Common myeloid progenitor, CD34-positive (primary cell): ENCODE results near the gene PAXX.

ENCODE experiments used
- CTCF ChIA-PET: fragments of 350-600 bp; sonication (Branson Sonifier 250); formaldehyde crosslinking; loops from one replicate; lab custom pipeline; 2021; ENCODE audit warnings: antibody characterized with exemption; lab: Charles Lee
- POLR2A ChIA-PET: fragments of 350-600 bp; sonication (Branson Sonifier 250); formaldehyde crosslinking; loops from one replicate; lab custom pipeline; 2021; ENCODE audit warnings: antibody characterized with exemption; lab: Charles Lee
- DNase-seq, 3 donors: peaks; one replicate each; pipeline versions ENCODE4 v3.0.0 to v3.0.0-alpha.2; 2013
- H3K27ac ChIP-seq, 2 experiments: 1 replicate in 1 of 2; 2 replicates in 1 of 2; pipeline ENCODE4 v1.7.0; 2013; ENCODE audit warnings: inconsistent platforms in 2 of 2, low read length in 2 of 2, mild to moderate bottlenecking in 2 of 2, low read depth in 1 of 2, moderate library complexity in 1 of 2; ENCODE audit not compliant: severe bottlenecking in 2 of 2, insufficient read depth in 1 of 2, poor library complexity in 1 of 2
- H3K27me3 ChIP-seq, 5 experiments: replicated peaks in 2 of 5; 1 replicate in 3 of 5; 2 replicates in 2 of 5; pipeline versions ENCODE4 v1.6.1 to v1.7.0; 2013; ENCODE audit warnings: low read length in 4 of 5, mild to moderate bottlenecking in 2 of 5, moderate library complexity in 2 of 5, inconsistent platforms in 1 of 5; ENCODE audit not compliant: insufficient read depth in 5 of 5, control insufficient read depth in 4 of 5
- H3K36me3 ChIP-seq, 4 experiments: 1 replicate in 2 of 4; 2 replicates in 2 of 4; pipeline versions ENCODE4 v1.6.1 to v1.7.0; 2013; ENCODE audit warnings: low read length in 3 of 4, control low read depth in 1 of 4, mild to moderate bottlenecking in 1 of 4; ENCODE audit not compliant: control insufficient read depth in 4 of 4, insufficient read depth in 4 of 4
- H3K4me1 ChIP-seq, 4 experiments: 1 replicate in 3 of 4; 2 replicates in 1 of 4; pipeline versions ENCODE4 v1.6.1 to v1.7.1; 2013; ENCODE audit warnings: low read length in 3 of 4, mild to moderate bottlenecking in 3 of 4, control low read depth in 1 of 4, inconsistent platforms in 1 of 4, moderate library complexity in 1 of 4; ENCODE audit not compliant: control insufficient read depth in 4 of 4, insufficient read depth in 4 of 4; ENCODE audit errors: control extremely low read depth in 1 of 4
- H3K4me3 ChIP-seq, 7 experiments: 1 replicate in 4 of 7; 2 replicates in 3 of 7; pipeline versions ENCODE4 v1.5.1 to v1.7.0; 2013; ENCODE audit warnings: mild to moderate bottlenecking in 7 of 7, low read length in 6 of 7, moderate library complexity in 6 of 7, inconsistent platforms in 2 of 7, low read depth in 2 of 7, control low read depth in 1 of 7; ENCODE audit not compliant: insufficient read depth in 4 of 7, control insufficient read depth in 1 of 7; ENCODE audit errors: extremely low read depth in 1 of 7
- H3K9me3 ChIP-seq, 5 experiments: 1 replicate in 4 of 5; 2 replicates in 1 of 5; pipeline versions ENCODE4 v1.6.1 to v1.7.1; 2013; ENCODE audit warnings: low read length in 4 of 5, mild to moderate bottlenecking in 2 of 5, inconsistent platforms in 1 of 5, low read depth in 1 of 5, moderate library complexity in 1 of 5; ENCODE audit not compliant: control insufficient read depth in 4 of 5, insufficient read depth in 2 of 5; ENCODE audit errors: control extremely low read depth in 1 of 5
- WGBS: methylation state at CpG from one replicate; pipeline ENCODE4 v1.1.5; 2013; ENCODE audit not compliant: insufficient coverage; 5-methylcytosine and 5-hydroxymethylcytosine counted together

PAXX gene

DNA sequence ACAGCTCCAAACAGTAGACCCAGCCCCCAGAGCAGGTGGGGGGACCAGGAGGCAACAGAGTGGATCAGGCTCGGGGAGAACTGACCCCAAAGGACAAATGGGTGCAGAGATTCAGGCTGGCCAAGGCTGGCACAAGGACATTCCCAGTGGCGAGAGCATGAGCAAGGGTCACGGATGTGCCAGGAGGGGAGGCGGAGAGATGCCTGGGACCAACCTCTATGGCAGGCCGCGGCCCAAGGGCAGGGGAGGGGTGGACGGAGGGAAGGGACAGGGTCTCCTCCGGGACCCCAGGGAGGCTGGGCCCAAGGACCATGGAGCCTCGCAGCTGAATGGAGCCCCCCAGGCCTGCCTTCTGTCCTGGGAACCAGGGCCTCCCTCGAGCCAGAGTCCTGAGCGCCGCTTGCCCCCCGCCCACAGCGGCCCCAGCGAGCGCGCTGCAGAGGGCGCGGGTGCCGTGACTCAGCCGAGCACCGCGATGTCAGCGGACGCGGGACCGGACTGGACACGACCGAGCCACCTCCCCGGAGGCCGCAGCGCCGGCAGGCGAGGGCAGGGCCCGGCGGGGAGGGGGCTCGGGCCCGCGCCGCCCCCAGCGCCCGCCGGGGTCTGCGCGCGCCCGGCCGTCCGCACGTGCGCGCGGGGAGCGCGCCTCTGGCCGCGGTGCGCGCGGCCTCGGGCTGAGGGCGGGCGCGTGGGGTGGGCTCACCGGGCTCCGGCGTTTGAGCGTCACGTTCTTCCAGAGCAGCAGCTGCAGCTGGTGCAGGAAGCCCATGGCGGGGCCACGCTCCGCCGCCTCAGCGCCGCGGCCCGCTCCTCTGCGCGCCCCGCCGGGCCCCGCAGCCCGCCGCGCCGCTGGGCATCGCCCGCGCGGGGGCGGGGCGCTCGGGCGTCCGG lies 35.4 kb downstream of the PAXX start, which contains the start of gene ABCA2:
TSS of gene ABCA2 (minus strand) at position 869 of the 894 bp plus-strand sequence. CDS start at position 772, 97 bp downstream.
- peak within 1 kb of the TSS; percentile 54 to 87 for H3K27ac ChIP-seq
- POLR2A ChIA-PET = no interaction called here
- peak within 1 kb of the TSS; percentile 51 to 83 (median 73) for H3K4me3 ChIP-seq
- CTCF ChIA-PET = interaction anchor here (0.6 to 11.1 kb wide), 14 partner anchors 10 to 84 kb away, joined by 3 to 109 read pairs (median 4); partner anchors contain the start of genes CLIC3, NPDC1, PAXX and SAPCD2
- no peak for DNase-seq
- peaks cover 0 to 15% (median 3%) of the 10 kb centered on the region in 4 experiments for H3K36me3 ChIP-seq
- no peaks in the 10 kb centered on the region for H3K9me3 ChIP-seq
- peaks cover 0 to 71% (median 66%) of the 10 kb centered on the region in 4 experiments for H3K4me1 ChIP-seq
- H3K27me3 ChIP-seq = no peaks in the 10 kb centered on the region
- 6% methylated on average over 81 of the region's 95 CpGs for WGBS

DNA sequence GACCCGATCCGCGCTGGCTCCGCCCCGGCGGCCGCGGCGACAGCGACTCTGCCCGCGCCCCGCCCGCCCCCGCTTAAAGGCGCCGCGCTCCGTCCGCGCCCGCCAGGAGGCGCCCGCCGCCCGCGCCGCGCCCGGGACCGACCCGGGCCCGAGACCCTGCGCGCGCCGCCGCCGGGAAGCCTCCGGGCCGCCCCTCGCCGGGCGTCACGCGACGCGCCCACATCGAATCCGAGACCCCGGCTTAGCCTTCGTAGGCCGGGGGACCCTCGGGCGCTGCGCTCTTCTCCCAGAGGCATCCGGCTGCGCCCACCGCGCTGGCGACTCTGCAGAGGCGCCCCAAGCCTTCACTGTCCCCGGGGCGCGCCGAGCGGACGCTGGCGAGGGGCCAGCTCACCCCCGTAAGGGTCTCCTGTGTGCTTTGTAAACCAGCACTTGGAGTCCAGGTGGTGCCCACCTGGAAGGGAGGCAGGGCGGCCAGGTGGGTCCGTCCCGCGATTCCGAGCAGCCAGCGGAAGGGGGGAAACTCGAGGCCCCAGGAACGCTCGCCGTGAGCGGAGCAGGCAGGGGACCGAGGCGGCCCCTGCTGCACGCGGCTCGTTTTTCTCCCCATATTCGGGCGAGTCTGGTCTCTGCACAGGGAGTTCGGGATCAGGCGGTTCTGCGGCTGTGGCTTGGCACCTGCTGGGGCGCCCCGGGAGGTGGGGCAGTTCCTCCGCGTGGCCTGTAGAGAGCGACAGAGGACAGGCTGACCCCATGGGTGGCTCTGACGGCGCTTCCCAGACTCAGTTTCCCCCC lies 36.2 kb downstream of the PAXX start:
- Histone ChIP-seq H3K36me3 (peaks cover 0 to 15% (median 2%) of the 10 kb centered on the region in 4 experiments), H3K9me3 (no peaks in the 10 kb centered on the region), H3K27ac (peak overlapping the region; percentile 54 to 87), H3K27me3 (no peaks in the 10 kb centered on the region), H3K4me3 (peak overlapping the region; percentile 51 to 83 (median 73)), H3K4me1 (peaks cover 0 to 78% (median 73%) of the 10 kb centered on the region in 4 experiments)
- ChIA-PET CTCF (interaction anchor here (0.7 to 11.1 kb wide), 30 partner anchors 9 to 240 kb away, joined by 3 to 109 read pairs (median 4); partner anchors contain the start of genes CLIC3, MAN1B1, NPDC1 and PAXX), POLR2A (interaction anchor here (0.6 to 1.4 kb wide), 2 partner anchors 53 to 410 kb away, joined by 4 to 7 read pairs; no protein-coding TSS in a partner anchor)
- WGBS = 0% methylated on average over 51 of the region's 98 CpGs
- DNase-seq = peak; percentile 53 to 72 (median 67)

- H3K9me3 ChIP-seq = no peaks in the 10 kb centered on the region
- ChIA-PET POLR2A (interaction anchor here (0.6 to 1.4 kb wide), 4 partner anchors 15 to 411 kb away, joined by 3 to 7 read pairs (median 4); no protein-coding TSS in a partner anchor), CTCF (interaction anchor here (0.7 to 11.1 kb wide), 39 partner anchors 8 to 241 kb away, joined by 3 to 109 read pairs (median 4); partner anchors contain the start of genes CLIC3, LCN12, MAN1B1 and NPDC1)
- H3K27me3 ChIP-seq = no peaks in the 10 kb centered on the region
- peaks cover 0 to 85% (median 79%) of the 10 kb centered on the region in 4 experiments for H3K4me1 ChIP-seq
- peak overlapping the region; percentile 77 to 87 for H3K27ac ChIP-seq
- WGBS = 8% methylated on average over 14 of the region's 19 CpGs
- peak overlapping the region; percentile 28 to 83 (median 73) for H3K4me3 ChIP-seq
- peaks cover 0 to 8% (median 0%) of the 10 kb centered on the region in 4 experiments for H3K36me3 ChIP-seq
- peak; percentile 50 to 70 (median 63) for DNase-seq
These were observed 37.1 kb downstream of the PAXX start for GRCh38 chr9:137029058-137029936.

- Histone ChIP-seq H3K4me3 (peak overlapping the region in 5 of 7 experiments; percentile 54 to 83 (median 73)), H3K27ac (peak overlapping the region; percentile 77 to 87), H3K4me1 (peaks cover 0 to 91% (median 85%) of the 10 kb centered on the region in 4 experiments), H3K27me3 (no peaks in the 10 kb centered on the region), H3K36me3 (peaks cover 0 to 6% (median 0%) of the 10 kb centered on the region in 4 experiments), H3K9me3 (no peaks in the 10 kb centered on the region)
- peak in 1 of 3 donors; percentile 59 for DNase-seq
- ChIA-PET POLR2A (interaction anchor here (0.7 to 1.4 kb wide), 2 partner anchors 15 to 55 kb away, joined by 3 to 7 read pairs; no protein-coding TSS in a partner anchor), CTCF (interaction anchor here (0.7 to 11.1 kb wide), 27 partner anchors 8 to 186 kb away, joined by 3 to 109 read pairs (median 5); partner anchors contain the start of genes CLIC3, LCN12, NPDC1 and PAXX)
- 15% methylated on average over 15 of the region's 15 CpGs for WGBS
These were observed 37.8 kb downstream of the PAXX start for GRCh38 chr9:137030006-137030405.

DNA sequence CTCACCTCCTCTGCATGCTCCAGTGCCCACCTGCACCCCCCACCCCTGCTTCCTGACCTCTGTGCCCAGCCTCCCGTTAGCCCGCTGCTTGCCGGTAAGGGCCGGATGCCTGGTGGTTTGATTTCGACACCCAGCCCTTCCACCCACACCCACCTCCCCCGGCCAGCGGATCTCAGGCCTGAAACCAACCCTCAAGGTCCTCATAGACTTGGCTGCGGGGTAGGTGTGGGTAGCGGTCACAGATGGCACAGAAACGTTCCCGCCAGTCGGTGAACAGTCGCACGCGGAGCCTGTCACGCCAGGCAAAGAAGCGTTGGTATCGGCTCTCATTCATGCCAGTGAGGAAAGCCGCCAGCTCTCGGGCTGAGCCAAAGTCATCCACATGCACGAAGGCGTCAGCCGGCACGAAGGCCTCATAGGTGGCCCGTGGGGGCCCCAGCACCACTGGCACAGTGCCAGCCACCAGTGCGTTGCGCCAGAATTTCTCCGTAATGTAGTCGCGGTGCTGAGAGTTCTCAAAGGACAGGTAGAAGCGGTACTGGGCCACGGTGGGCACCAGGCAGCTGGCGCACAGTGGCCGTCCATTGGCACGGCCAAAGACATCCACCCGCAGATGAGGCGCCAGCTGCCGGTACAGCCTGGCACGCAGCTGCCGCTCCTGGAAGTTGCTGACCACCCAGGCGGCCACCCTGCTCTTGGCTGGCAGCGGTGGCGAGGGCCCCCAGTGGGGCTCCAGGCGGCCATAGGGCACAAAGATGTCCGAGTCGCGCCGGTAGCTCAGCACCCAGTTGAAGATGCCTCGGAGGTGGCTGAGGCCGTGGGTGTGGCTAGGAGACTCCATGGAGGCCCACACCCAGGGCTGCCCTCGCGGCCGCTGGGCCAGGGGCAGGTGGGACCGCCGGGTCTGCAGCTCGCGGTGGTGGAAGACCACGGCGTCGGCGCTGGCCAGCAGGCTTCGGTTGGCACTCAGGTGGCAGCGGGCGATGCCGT lies 38.6 kb downstream of the PAXX start:
- POLR2A ChIA-PET = no interaction called here

More for the DNA sequence above, 38.6 kb downstream of the PAXX start:
- Histone ChIP-seq H3K9me3 (no peaks in the 10 kb centered on the region), H3K27ac (peak overlapping the region; percentile 86 to 87), H3K36me3 (peaks cover 0 to 11% (median 2%) of the 10 kb centered on the region in 4 experiments), H3K4me3 (peak overlapping the region in 5 of 7 experiments; percentile 54 to 83 (median 73)), H3K27me3 (no peaks in the 10 kb centered on the region), H3K4me1 (peaks cover 0 to 91% (median 89%) of the 10 kb centered on the region in 4 experiments)
- DNase-seq = peak; percentile 89 to 97 (median 96)
- CTCF ChIA-PET = interaction anchor here (0.5 to 4.3 kb wide), 11 partner anchors 14 to 172 kb away, joined by 3 to 34 read pairs (median 7); partner anchors contain the start of gene NPDC1
- WGBS = 52% methylated on average over 65 of the region's 65 CpGs
